PFSK-1 (cell line): ENCODE data around the gene ANKS1A.

Source experiments
- FOXP2 ChIP-seq: optimal IDR thresholded peaks from 2 replicates; pipeline ENCODE3; 2011; ENCODE audit warnings: borderline replicate concordance, control low read depth, inconsistent platforms; ENCODE audit not compliant: insufficient read depth; ENCODE audit errors: extremely low read length, extremely low read depth
- POLR2AphosphoS5 ChIP-seq: IDR thresholded peaks from 2 replicates; pipeline ENCODE4 v1.6.1; 2012; ENCODE audit warnings: low read depth, mild to moderate bottlenecking, control low read depth, low read length, moderate library complexity
- REST ChIP-seq, 2 experiments: IDR thresholded peaks; 2 replicates each; pipeline versions ENCODE4 v1.6.1 to v1.8.0; 2011 to 2012; ENCODE audit warnings: low read depth in 2 of 2, low read length in 2 of 2, control low read depth in 1 of 2, inconsistent platforms in 1 of 2, mild to moderate bottlenecking in 1 of 2, moderate library complexity in 1 of 2; ENCODE audit not compliant: insufficient read depth in 1 of 2
- SIN3A ChIP-seq: IDR thresholded peaks from 2 replicates; pipeline ENCODE4 v1.6.1; 2012; ENCODE audit warnings: mild to moderate bottlenecking, low read length, moderate library complexity, borderline replicate concordance; ENCODE audit not compliant: insufficient read depth
- TAF1 ChIP-seq: IDR thresholded peaks from 2 replicates; pipeline ENCODE4 v1.6.1; 2012; ENCODE audit warnings: low read length, control low read depth, borderline replicate concordance; ENCODE audit not compliant: insufficient read depth

Gene ANKS1A

GRCh38 chr6:35013701-35014100, 124.6 kb downstream of the ANKS1A start:
- TF ChIP-seq SIN3A (no peak), TAF1 (no peak), REST (IDR thresholded peaks at IDR 0.05; ENCODE audit: insufficient read depth in 1 of 2, low read depth in 2 of 2, low read length in 2 of 2) (no peak), POLR2AphosphoS5 (no peak), FOXP2 (no peak)

GRCh38 chr6:35014341-35014740, 125.3 kb downstream of the ANKS1A start:
- TF ChIP-seq TAF1 = no peak
- TF ChIP-seq SIN3A = no peak
- no peak for TF ChIP-seq REST (IDR thresholded peaks at IDR 0.05; ENCODE audit: insufficient read depth in 1 of 2, low read depth in 2 of 2, low read length in 2 of 2)
- TF ChIP-seq POLR2AphosphoS5 = no peak
- no peak for TF ChIP-seq FOXP2

- TF ChIP-seq REST (IDR thresholded peaks at IDR 0.05; ENCODE audit: insufficient read depth in 1 of 2, low read depth in 2 of 2, low read length in 2 of 2) (no peak), TAF1 (no peak)
These were observed 125.7 kb downstream of the ANKS1A start for GRCh38 chr6:35014786-35015185.

DNA sequence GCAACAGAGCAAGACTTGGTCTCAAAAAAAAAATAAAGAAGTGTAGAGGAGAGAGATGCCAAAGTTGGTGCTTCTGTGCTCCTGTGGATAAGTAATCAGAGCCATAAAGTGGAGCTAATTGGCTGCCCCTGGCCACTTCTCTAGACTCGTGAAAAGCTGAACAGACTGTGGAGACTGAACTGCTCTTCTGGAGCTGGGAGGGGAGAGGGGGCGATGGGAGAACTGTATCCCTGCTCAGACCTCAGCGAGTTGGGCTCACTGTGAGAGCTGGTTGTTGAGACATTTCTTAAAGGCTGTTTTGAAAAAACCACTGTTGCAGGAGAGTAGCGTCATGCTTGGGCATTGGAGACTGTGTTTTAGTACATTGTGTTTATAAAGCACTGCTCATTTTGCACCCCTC, 126.4 kb downstream of the ANKS1A start:
- TF ChIP-seq FOXP2 (no peak), TAF1 (no peak), REST (IDR thresholded peaks at IDR 0.05; ENCODE audit: insufficient read depth in 1 of 2, low read depth in 2 of 2, low read length in 2 of 2) (no peak), POLR2AphosphoS5 (no peak), SIN3A (no peak)

DNA sequence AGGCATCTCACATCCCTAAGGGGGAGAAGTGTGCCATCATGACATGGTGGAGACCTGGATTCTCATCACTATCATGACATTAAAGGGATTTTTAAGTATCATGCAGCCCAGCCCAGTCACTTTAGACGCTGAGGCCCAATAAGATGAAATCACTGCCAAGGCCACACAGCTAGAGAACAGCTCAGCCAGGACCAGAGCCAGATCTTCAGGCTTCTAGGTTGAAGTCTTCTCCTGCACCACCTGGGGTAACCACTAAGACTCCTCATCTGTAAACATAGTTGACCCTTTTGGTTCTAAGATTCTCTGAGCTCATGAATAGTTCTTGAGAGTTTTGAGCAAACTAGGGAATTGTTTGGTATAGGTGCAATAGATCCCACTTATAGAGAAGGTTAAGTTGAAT, 126.9 kb downstream of the ANKS1A start:
- TF ChIP-seq TAF1 (no peak), POLR2AphosphoS5 (no peak), SIN3A (no peak), REST (IDR thresholded peaks at IDR 0.05; ENCODE audit: insufficient read depth in 1 of 2, low read depth in 2 of 2, low read length in 2 of 2) (no peak), FOXP2 (no peak)
